ENCODE data around the gene PLEKHH2.

The PLEKHH2 gene

GRCh38 chr2:43766006-43766405 lies 128.9 kb downstream of the PLEKHH2 start:
- DNase-seq, result no peak

GRCh38 chr2:43773876-43774613 lies 137.0 kb downstream of the PLEKHH2 start, which contains the start of gene DYNC2LI1:
Gene DYNC2LI1 (plus strand): TSS chr2:43774039. CDS start chr2:43774139, 100 bp downstream.
- DNase-seq, result peak; percentile 62

- DNase-seq, result no peak
Observed at GRCh38 chr2:43774617-43775016, 137.6 kb downstream of the PLEKHH2 start.

GRCh38 chr2:43776324-43776723 lies 139.3 kb downstream of the PLEKHH2 start:
- no peak for DNase-seq

GRCh38 chr2:43777306-43777926 lies 140.4 kb downstream of the PLEKHH2 start:
- no peak for DNase-seq

- no peak for DNase-seq
Observed at GRCh38 chr2:43778233-43778632, 141.2 kb downstream of the PLEKHH2 start.

GRCh38 chr2:43787895-43788294 lies 150.8 kb downstream of the PLEKHH2 start:
- DNase-seq, result no peak

GRCh38 chr2:43788646-43789045 lies 151.6 kb downstream of the PLEKHH2 start:
- no peak for DNase-seq

GRCh38 chr2:43790147-43790546 lies 153.1 kb downstream of the PLEKHH2 start:
- DNase-seq, result no peak

GRCh38 chr2:43791035-43791765 lies 154.1 kb downstream of the PLEKHH2 start:
- DNase-seq, result no peak

- DNase-seq, result no peak
Observed at GRCh38 chr2:43792653-43793052, 155.6 kb downstream of the PLEKHH2 start.

- DNase-seq, result no peak
Observed at GRCh38 chr2:43794956-43795355, 157.9 kb downstream of the PLEKHH2 start.

- DNase-seq, result no peak
Observed at GRCh38 chr2:43796206-43796605, 159.1 kb downstream of the PLEKHH2 start.

- no peak for DNase-seq
Observed at GRCh38 chr2:43798300-43798699, 161.2 kb downstream of the PLEKHH2 start.

- no peak for DNase-seq
Observed at GRCh38 chr2:43800894-43801293, 163.8 kb downstream of the PLEKHH2 start.

- DNase-seq, result no peak
Observed at GRCh38 chr2:43802135-43802534, 165.1 kb downstream of the PLEKHH2 start.

GRCh38 chr2:43803113-43803512 lies 166.1 kb downstream of the PLEKHH2 start:
- no peak for DNase-seq

GRCh38 chr2:43806719-43807031 lies 169.6 kb downstream of the PLEKHH2 start:
- no peak for DNase-seq

- no peak for DNase-seq
Observed at GRCh38 chr2:43810452-43810851, 173.4 kb downstream of the PLEKHH2 start.

GRCh38 chr2:43810888-43811287 lies 173.8 kb downstream of the PLEKHH2 start:
- no peak for DNase-seq

GRCh38 chr2:43812006-43812405 lies 174.9 kb downstream of the PLEKHH2 start:
- DNase-seq, result no peak

GRCh38 chr2:43812947-43813346 lies 175.9 kb downstream of the PLEKHH2 start:
- DNase-seq, result no peak

- no peak for DNase-seq
Observed at GRCh38 chr2:43814711-43815110, 177.7 kb downstream of the PLEKHH2 start.
